Measurements from ENCODE around the gene TAS2R31. TPM values are rescaled to one million over a fixed set of nuclear protein-coding genes. Genes with fewer than 3 reads are reported as not detected.

The TAS2R31 gene, protein sequence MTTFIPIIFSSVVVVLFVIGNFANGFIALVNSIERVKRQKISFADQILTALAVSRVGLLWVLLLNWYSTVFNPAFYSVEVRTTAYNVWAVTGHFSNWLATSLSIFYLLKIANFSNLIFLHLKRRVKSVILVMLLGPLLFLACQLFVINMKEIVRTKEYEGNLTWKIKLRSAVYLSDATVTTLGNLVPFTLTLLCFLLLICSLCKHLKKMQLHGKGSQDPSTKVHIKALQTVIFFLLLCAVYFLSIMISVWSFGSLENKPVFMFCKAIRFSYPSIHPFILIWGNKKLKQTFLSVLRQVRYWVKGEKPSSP
- polyA plus RNA-seq, result 0.08 to 0.28 TPM in 2 of 3 replicates, not detected in the other
- polyA plus RNA-seq (2011; ENCODE audit: low read depth), result 0.44 TPM
- not detected in 2 replicates for polyA plus RNA-seq (2011; cell fraction: cytosol; rRNA removed)
- 0.63 and 1.1 TPM in 2 replicates for polyA plus RNA-seq (2011; cell fraction: nucleus; rRNA removed)
- polyA plus RNA-seq (2012; ENCODE audit: low replicate concordance), result 0.28 TPM in 1 of 2 replicates, not detected in the other
- polyA minus RNA-seq, result 3.4 to 7.9 TPM in 2 of 3 replicates, not detected in the other
- polyA minus RNA-seq (2011; cell fraction: cytosol; rRNA and poly(A)+ RNA removed), result not detected
- 10.9 and 26.4 TPM in 2 replicates for polyA minus RNA-seq (2011; cell fraction: nucleus; rRNA and poly(A)+ RNA removed)

DNA sequence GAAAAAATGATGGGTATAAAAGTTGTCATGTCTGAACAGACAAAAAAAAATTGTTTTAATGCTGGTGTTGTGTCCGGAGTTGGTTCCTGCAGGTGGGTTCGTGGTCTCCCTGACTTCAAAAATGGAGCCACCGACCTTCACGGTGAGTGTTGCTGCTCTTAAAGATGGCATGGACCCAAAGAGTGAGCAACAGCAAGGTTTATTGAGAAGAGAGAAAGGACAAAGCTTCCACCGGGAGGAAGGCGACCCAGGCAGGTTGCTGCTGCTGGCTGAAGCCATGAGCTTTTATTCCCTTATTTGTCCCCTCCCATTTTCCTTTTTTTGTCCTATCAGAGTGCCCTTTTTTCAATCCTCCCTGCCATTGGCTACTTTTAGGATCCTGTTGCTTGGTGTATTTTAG, at the start of gene TAS2R31:
Gene TAS2R31 (minus strand): TSS at position 101 of the 400 bp plus-strand sequence. CDS start 72 bp downstream, at position 29.
- no peak for FAIRE-seq
- Histone ChIP-seq H3K36me3 (ENCODE audit: control insufficient read depth in 2 of 2, extremely low read depth in 1 of 2, insufficient read depth in 2 of 2, low read length in 2 of 2) (no peaks in the 10 kb centered on the region), H3K4me2 (ENCODE audit: control insufficient read depth, extremely low read depth, insufficient read depth, low read depth, low read length) (no peak within 1 kb of the TSS), H3K79me2 (ENCODE audit: control insufficient read depth, insufficient read depth, low read length) (no peaks in the 10 kb centered on the region), H3K27ac (ENCODE audit: control insufficient read depth, insufficient read depth, low read length) (no peak within 1 kb of the TSS), H3K9me1 (ENCODE audit: control insufficient read depth, extremely low read depth, insufficient read depth, low read length) (no peaks in the 10 kb centered on the region), H3K4me1 (ENCODE audit: control insufficient read depth, extremely low read depth, insufficient read depth, low read length) (no peaks in the 10 kb centered on the region), H2AFZ (ENCODE audit: control insufficient read depth, low read length) (no peak within 1 kb of the TSS), H3K27me3 (ENCODE audit: control insufficient read depth, extremely low read depth, insufficient read depth, low read length) (no peaks in the 10 kb centered on the region), H3K9me3 (ENCODE audit: control insufficient read depth, low read depth, low read length) (no peaks in the 10 kb centered on the region), H3K4me3 (ENCODE audit: control insufficient read depth in 2 of 3, extremely low read depth in 1 of 3, insufficient read depth in 2 of 3, low read depth in 1 of 3, low read length in 3 of 3) (no peak within 1 kb of the TSS), H3K9ac (ENCODE audit: control insufficient read depth, extremely low read depth, insufficient read depth, low read length) (no peak within 1 kb of the TSS), H4K20me1 (ENCODE audit: control insufficient read depth, extremely low read depth, insufficient read depth, low read length) (no peaks in the 10 kb centered on the region)
- TF ChIP-seq EZH2 (IDR thresholded peaks at IDR 0.05; ENCODE audit: low read length), result no peak
- TF ChIP-seq, protein P1, sequence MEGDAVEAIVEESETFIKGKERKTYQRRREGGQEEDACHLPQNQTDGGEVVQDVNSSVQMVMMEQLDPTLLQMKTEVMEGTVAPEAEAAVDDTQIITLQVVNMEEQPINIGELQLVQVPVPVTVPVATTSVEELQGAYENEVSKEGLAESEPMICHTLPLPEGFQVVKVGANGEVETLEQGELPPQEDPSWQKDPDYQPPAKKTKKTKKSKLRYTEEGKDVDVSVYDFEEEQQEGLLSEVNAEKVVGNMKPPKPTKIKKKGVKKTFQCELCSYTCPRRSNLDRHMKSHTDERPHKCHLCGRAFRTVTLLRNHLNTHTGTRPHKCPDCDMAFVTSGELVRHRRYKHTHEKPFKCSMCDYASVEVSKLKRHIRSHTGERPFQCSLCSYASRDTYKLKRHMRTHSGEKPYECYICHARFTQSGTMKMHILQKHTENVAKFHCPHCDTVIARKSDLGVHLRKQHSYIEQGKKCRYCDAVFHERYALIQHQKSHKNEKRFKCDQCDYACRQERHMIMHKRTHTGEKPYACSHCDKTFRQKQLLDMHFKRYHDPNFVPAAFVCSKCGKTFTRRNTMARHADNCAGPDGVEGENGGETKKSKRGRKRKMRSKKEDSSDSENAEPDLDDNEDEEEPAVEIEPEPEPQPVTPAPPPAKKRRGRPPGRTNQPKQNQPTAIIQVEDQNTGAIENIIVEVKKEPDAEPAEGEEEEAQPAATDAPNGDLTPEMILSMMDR (optimal IDR thresholded peaks at IDR 0.05 in 1 of 3, IDR thresholded peaks at IDR 0.05 in 1 of 3, conservative IDR thresholded peaks at IDR 0.05 in 1 of 3; ENCODE audit: extremely low read depth in 1 of 3, insufficient read depth in 2 of 3, low read length in 3 of 3), result no peak
- no peak for DNase-seq (ENCODE audit: low read depth, low spot score)
- dilution Hi-C loops (cut with MboI; ENCODE audit: extremely low pct_ligation_motif_present, low sequenced_read_pairs), result no loop called here

DNA sequence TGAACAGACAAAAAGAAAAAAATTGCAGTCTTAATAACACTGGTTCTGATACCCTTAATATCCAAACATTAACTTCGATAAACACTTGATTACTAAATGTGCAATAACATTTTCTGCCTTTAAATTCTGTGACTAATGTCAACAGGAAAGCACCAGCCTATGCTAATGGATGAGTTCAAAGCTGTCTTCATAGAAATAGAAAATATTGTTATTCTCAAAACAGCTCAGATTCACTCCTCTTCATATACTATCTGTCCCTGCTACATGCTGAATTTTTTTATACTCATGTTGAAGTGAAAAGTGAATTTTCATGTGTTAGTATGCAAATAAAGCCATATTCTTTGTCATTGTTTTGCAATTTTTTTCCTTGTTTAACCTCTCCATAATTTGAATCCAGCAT, 47.0 kb upstream of the TAS2R31 start:
- peaks cover 3% of the 10 kb centered on the region for H3K9me3 ChIP-seq (ENCODE audit: control insufficient read depth, low read depth, low read length)
- dilution Hi-C loops (cut with MboI; ENCODE audit: extremely low pct_ligation_motif_present, low sequenced_read_pairs), result no loop called here
- H3K4me3 ChIP-seq (ENCODE audit: control insufficient read depth in 2 of 3, extremely low read depth in 1 of 3, insufficient read depth in 2 of 3, low read depth in 1 of 3, low read length in 3 of 3), result no peak overlapping the region
- H3K36me3 ChIP-seq (ENCODE audit: control insufficient read depth in 2 of 2, extremely low read depth in 1 of 2, insufficient read depth in 2 of 2, low read length in 2 of 2), result no peaks in the 10 kb centered on the region
- TF ChIP-seq, protein P1 (optimal IDR thresholded peaks at IDR 0.05 in 1 of 3, IDR thresholded peaks at IDR 0.05 in 1 of 3, conservative IDR thresholded peaks at IDR 0.05 in 1 of 3; ENCODE audit: extremely low read depth in 1 of 3, insufficient read depth in 2 of 3, low read length in 3 of 3), result no peak
- no peak for TF ChIP-seq EZH2 (IDR thresholded peaks at IDR 0.05; ENCODE audit: low read length)
- no peak overlapping the region for H3K27ac ChIP-seq (ENCODE audit: control insufficient read depth, insufficient read depth, low read length)
- DNase-seq (ENCODE audit: low read depth, low spot score) (no peak), FAIRE-seq (no peak)
- H3K4me2 ChIP-seq (ENCODE audit: control insufficient read depth, extremely low read depth, insufficient read depth, low read depth, low read length), result no peak overlapping the region
- H3K79me2 ChIP-seq (ENCODE audit: control insufficient read depth, insufficient read depth, low read length), result no peaks in the 10 kb centered on the region
- H3K9me1 ChIP-seq (ENCODE audit: control insufficient read depth, extremely low read depth, insufficient read depth, low read length), result no peaks in the 10 kb centered on the region
- no peaks in the 10 kb centered on the region for H3K4me1 ChIP-seq (ENCODE audit: control insufficient read depth, extremely low read depth, insufficient read depth, low read length)
- no peaks in the 10 kb centered on the region for H4K20me1 ChIP-seq (ENCODE audit: control insufficient read depth, extremely low read depth, insufficient read depth, low read length)
- no peaks in the 10 kb centered on the region for H3K27me3 ChIP-seq (ENCODE audit: control insufficient read depth, extremely low read depth, insufficient read depth, low read length)
- H2AFZ ChIP-seq (ENCODE audit: control insufficient read depth, low read length), result no peak overlapping the region
- H3K9ac ChIP-seq (ENCODE audit: control insufficient read depth, extremely low read depth, insufficient read depth, low read length), result no peak overlapping the region
